GM06990 (cell line): ENCODE data around the gene SYNDIG1.

Experiments used
- DNase-seq: peaks from one replicate; pipeline ENCODE4 v3.0.0-alpha.2; 2011; ENCODE audit not compliant: insufficient read length; ENCODE audit errors: extremely low read depth
- H3K27me3 ChIP-seq: replicated peaks from 2 replicates; pipeline ENCODE4 v1.6.0; 2011; ENCODE audit warnings: low read length; ENCODE audit not compliant: control insufficient read depth, insufficient read depth
- H3K36me3 ChIP-seq: 2 replicates; pipeline ENCODE4 v1.5.1; 2011; ENCODE audit warnings: low read length; ENCODE audit not compliant: control insufficient read depth, insufficient read depth
- H3K4me3 ChIP-seq: replicated peaks from 2 replicates; pipeline ENCODE4 v1.5.1; 2011; ENCODE audit warnings: low read depth, mild to moderate bottlenecking, control low read depth, low read length
- CTCF ChIP-seq: IDR thresholded peaks from 2 replicates; pipeline ENCODE4 v1.5.1; 2011; ENCODE audit warnings: low read length, control low read depth, mild to moderate bottlenecking, inconsistent platforms; ENCODE audit not compliant: insufficient read depth, poor library complexity, severe bottlenecking

SYNDIG1 gene

DNA sequence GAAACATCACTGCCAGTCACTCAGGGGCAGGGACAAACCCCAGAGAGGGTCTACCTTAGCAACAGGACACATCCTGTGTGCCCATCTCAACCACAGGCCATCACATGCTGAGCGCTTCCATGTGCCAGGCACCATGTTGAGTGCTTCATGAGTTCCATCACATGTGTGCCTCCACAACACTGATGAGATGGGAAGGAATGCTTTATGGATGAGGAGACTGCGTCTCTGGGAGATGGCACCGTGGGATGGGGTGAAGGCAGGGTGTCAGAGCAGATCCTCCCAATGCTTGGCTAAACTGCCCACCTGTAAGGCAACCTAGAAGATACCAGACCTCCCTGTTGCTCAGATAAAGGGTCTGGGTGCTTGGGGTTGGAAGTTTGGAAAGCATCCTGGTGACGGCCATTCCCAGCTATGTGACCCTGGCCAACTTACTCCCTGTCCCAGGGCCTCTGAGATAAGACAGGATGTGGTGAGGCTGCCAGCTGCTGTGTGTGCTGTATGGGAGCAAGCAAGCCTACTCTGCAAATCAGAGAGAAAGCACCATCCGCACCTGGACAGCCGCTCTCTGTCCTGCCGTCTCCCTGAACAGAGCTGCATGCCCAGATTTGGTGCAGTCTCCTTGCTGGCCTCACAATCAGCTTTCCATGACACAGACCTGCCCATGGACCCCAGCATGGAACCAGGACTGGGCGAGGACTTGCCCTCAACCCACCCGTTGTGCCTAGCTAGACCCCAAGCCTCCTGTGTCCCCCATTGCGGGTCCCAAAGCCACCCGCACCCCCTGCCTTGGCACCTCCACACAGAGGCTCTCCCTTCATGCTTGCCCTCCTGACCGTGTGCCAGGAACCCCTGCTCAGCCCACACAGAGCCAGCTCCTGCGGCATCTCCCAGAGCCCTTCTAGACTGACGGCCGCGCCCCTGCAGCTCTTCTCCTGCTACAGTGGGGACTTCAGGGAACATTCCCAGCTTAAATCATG, 143.7 kb downstream of the SYNDIG1 start:
- no peak for DNase-seq
- no peak overlapping the region for H3K4me3 ChIP-seq
- TF ChIP-seq CTCF: no peak
- no peaks in the 10 kb centered on the region; the same call in 1 of the 2 replicates for H3K27me3 ChIP-seq
- no peaks in the 10 kb centered on the region for H3K36me3 ChIP-seq

DNA sequence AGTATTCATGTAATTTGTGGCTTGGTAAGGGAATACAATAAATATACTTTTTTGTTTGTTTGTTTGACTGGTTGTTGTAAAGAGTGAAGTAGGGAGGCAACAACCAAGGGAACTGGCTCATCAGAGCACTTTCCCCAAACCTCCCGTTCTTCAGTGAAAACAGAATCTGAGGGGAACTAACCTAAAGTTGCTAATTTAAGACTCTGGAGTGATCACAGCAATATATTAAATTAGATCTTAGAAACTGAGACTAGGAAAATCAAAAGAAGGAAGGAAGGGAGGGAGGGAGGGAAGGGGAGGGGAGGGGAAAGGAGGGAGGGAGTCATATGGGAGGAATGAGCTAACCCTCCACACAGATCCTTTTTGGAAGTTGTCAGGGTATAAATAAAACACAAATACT, 144.9 kb downstream of the SYNDIG1 start:
- DNase-seq: no peak
- no peak overlapping the region for H3K4me3 ChIP-seq
- no peaks in the 10 kb centered on the region for H3K36me3 ChIP-seq
- no peak for TF ChIP-seq CTCF
- no peaks in the 10 kb centered on the region; the same call in 1 of the 2 replicates for H3K27me3 ChIP-seq

DNA sequence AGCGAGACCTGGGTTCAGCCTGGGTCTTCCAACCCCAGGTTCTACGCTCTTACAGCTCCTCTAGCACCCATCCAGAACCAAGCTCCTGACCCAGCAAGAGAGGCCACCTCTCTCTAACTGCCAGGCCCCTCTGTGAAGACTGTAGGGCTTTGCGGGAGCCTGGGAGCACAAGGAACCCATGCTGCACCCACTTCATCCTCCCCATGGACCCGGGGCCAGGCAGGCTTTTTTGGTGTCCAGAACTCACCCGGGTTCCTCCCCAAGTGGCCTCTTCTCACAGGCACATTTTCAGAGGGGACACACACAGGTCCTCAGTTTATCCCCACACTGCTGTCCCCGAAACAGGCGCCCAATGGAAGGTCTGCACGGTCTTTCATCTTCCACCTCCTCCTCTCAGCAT, 145.9 kb downstream of the SYNDIG1 start:
- Histone ChIP-seq H3K27me3 (no peaks in the 10 kb centered on the region; the same call in 1 of the 2 replicates), H3K4me3 (no peak overlapping the region), H3K36me3 (no peaks in the 10 kb centered on the region)
- no peak for DNase-seq
- TF ChIP-seq CTCF: no peak

GRCh38 chr20:24616258-24617079, 147.0 kb downstream of the SYNDIG1 start:
- no peak for DNase-seq
- no peaks in the 10 kb centered on the region for H3K36me3 ChIP-seq
- H3K27me3 ChIP-seq: no peaks in the 10 kb centered on the region; the same call in 1 of the 2 replicates
- no peak for TF ChIP-seq CTCF
- H3K4me3 ChIP-seq: no peak overlapping the region

DNA sequence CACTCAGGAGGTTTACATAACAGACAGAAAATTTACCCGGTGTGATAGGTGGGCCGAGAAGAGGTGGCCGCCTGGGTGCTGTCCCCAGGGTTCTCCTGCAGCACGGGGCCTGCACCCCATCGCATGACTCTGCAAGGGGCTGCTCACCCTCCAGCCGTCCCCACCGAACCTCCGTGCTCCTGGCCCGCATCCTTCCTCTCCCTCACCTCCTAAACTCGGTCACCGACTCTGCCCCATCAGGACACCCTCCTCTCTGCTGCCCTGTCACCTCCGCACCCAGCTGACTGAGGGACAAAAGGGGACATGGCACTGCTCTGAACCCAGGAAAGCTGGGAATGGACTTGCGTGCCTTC, 147.6 kb downstream of the SYNDIG1 start:
- no peak for DNase-seq
- Histone ChIP-seq H3K36me3 (no peaks in the 10 kb centered on the region), H3K27me3 (no peaks in the 10 kb centered on the region; the same call in 1 of the 2 replicates), H3K4me3 (no peak overlapping the region)
- TF ChIP-seq CTCF: no peak
